DOHH2 (cell line): ENCODE data around the gene NRM.

Experiments used
- H3F3A ChIP-seq: fragments of 200-600 bp; sonication (generic), shearing (Covaris generic); 2 replicates; pipeline ENCODE4 v1.6.0; 2016; ENCODE audit warnings: antibody characterized with exemption, mild to moderate bottlenecking; ENCODE audit not compliant: control insufficient read depth, insufficient read depth
- H3K27ac ChIP-seq: fragments of 200-600 bp; sonication (generic); 2 replicates; pipeline ENCODE4 v1.5.1; 2014; ENCODE audit warnings: low read depth, mild to moderate bottlenecking, low read length, moderate library complexity
- H3K27me3 ChIP-seq: fragments of 200-600 bp; sonication (generic); 2 replicates; pipeline ENCODE4 v1.6.1; 2014; ENCODE audit warnings: mild to moderate bottlenecking, low read length, mixed read lengths; ENCODE audit not compliant: control insufficient read depth
- H3K36me3 ChIP-seq: fragments of 200-600 bp; sonication (generic); 2 replicates; pipeline ENCODE4 v1.6.1; 2014; ENCODE audit warnings: mild to moderate bottlenecking, low read length, moderate library complexity, mixed read lengths; ENCODE audit not compliant: control insufficient read depth
- H3K4me1 ChIP-seq: fragments of 200-600 bp; sonication (generic); 2 replicates; pipeline ENCODE4 v1.6.1; 2014; ENCODE audit warnings: mild to moderate bottlenecking, low read length, mixed read lengths; ENCODE audit not compliant: control insufficient read depth
- H3K4me2 ChIP-seq: fragments of 200-600 bp; sonication (generic); 2 replicates; pipeline ENCODE4 v1.6.0; 2014; ENCODE audit warnings: mild to moderate bottlenecking, low read length, moderate library complexity
- H3K4me3 ChIP-seq: fragments of 200-600 bp; sonication (generic); 2 replicates; pipeline ENCODE4 v1.5.1; 2014; ENCODE audit warnings: mild to moderate bottlenecking, low read length, mixed read lengths
- H3K79me2 ChIP-seq: fragments of 200-600 bp; sonication (generic); 2 replicates; pipeline ENCODE4 v1.6.1; 2014; ENCODE audit warnings: mild to moderate bottlenecking, low read length, mixed read lengths; ENCODE audit not compliant: control insufficient read depth
- H3K9me2 ChIP-seq: fragments of 200-600 bp; sonication (generic); replicated peaks from 2 replicates; pipeline ENCODE4 v1.6.1; 2014; ENCODE audit warnings: mild to moderate bottlenecking, low read length, mixed read lengths; ENCODE audit not compliant: control insufficient read depth
- H3K9me3 ChIP-seq: fragments of 200-600 bp; sonication (generic); 2 replicates; pipeline ENCODE4 v1.6.1; 2014; ENCODE audit warnings: antibody characterized with exemption, low read length, mixed read lengths; ENCODE audit not compliant: control insufficient read depth, insufficient read depth
- H4K20me1 ChIP-seq: fragments of 200-600 bp; sonication (generic); 2 replicates; pipeline ENCODE4 v1.6.0; 2014; ENCODE audit warnings: low read depth, mild to moderate bottlenecking, antibody characterized with exemption, low read length, moderate library complexity; ENCODE audit not compliant: control insufficient read depth, insufficient read depth
- CTCF ChIP-seq: fragments of 200-600 bp; sonication (generic); IDR thresholded peaks from one replicate; pipeline ENCODE4 v1.5.1; 2014; ENCODE audit warnings: antibody characterized with exemption, mild to moderate bottlenecking, low read depth, low read length; ENCODE audit not compliant: poor library complexity, severe bottlenecking
- EZH2phosphoT487 ChIP-seq: fragments of 200-600 bp; sonication (generic); IDR thresholded peaks from 2 replicates; pipeline ENCODE4 v1.6.1; 2017; ENCODE audit warnings: borderline replicate concordance, mild to moderate bottlenecking, antibody characterized with exemption, low read length, moderate library complexity, mixed read lengths

NRM gene

GRCh38 chr6:30721198-30722024, 30.6 kb upstream of the NRM start:
- H3K79me2 ChIP-seq = peaks cover 82% of the 10 kb centered on the region
- H3K9me3 ChIP-seq = no peaks in the 10 kb centered on the region
- H3K9me2 ChIP-seq = no peaks in the 10 kb centered on the region
- H3K27ac ChIP-seq = peak overlapping the region; percentile 100
- no peak for TF ChIP-seq EZH2phosphoT487
- peak; percentile 28 for TF ChIP-seq CTCF
- H3F3A ChIP-seq = peaks cover 70% of the 10 kb centered on the region
- peaks cover 53% of the 10 kb centered on the region for H3K4me1 ChIP-seq
- H3K27me3 ChIP-seq = no peaks in the 10 kb centered on the region
- peaks cover 16% of the 10 kb centered on the region for H4K20me1 ChIP-seq
- H3K36me3 ChIP-seq = peaks cover 75% of the 10 kb centered on the region
- H3K4me3 ChIP-seq = peak overlapping the region; percentile 88
- H3K4me2 ChIP-seq = peak overlapping the region; percentile 94

GRCh38 chr6:30720738-30721197, 30.0 kb upstream of the NRM start:
- Histone ChIP-seq H3K4me1 (peaks cover 57% of the 10 kb centered on the region), H3K4me2 (peak overlapping the region; percentile 76), H3K79me2 (peaks cover 86% of the 10 kb centered on the region), H3K27ac (peak overlapping the region; percentile 100), H3K9me3 (no peaks in the 10 kb centered on the region), H3K36me3 (peaks cover 76% of the 10 kb centered on the region), H3F3A (peaks cover 65% of the 10 kb centered on the region), H3K27me3 (no peaks in the 10 kb centered on the region), H3K9me2 (no peaks in the 10 kb centered on the region), H3K4me3 (peak overlapping the region; percentile 88), H4K20me1 (peaks cover 16% of the 10 kb centered on the region)
- TF ChIP-seq CTCF = no peak
- TF ChIP-seq EZH2phosphoT487 = no peak

DNA sequence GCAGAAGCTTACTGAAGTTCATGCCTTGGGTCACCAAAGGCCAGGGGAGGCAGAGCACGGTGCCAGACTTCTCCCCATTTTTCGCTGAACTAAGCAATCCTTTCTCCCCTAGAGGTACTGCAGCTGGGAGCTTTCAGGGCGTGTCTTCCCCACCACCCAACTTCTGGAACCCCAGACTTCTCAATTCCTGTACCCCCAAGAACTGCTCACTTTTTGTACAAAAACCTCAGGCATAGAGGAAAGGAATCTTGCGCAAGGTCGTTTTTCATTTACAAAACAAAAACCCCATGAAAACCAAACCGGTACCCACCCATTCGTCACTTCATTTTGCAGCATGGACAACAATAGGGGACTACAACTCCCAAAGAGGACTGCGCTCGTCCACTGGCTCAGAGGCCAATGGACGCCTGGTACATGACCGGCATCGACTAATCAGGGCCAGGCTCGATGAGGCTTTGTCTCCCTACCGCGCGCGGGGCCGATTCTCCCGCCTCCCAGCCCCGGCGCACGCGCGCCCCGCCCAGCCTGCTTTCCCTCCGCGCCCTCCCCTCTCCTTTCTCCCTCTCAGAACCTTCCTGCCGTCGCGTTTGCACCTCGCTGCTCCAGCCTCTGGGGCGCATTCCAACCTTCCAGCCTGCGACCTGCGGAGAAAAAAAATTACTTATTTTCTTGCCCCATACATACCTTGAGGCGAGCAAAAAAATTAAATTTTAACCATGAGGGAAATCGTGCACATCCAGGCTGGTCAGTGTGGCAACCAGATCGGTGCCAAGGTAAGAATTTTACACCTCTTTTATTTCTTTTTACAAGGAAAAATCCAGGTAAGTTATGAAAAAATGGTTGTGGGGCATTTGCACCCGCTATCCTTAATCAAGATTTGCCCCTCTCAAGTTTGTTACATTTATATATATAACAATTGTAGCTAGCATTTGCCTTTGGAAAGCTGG, 29.3 kb upstream of the NRM start, which contains the start of gene TUBB:
Gene TUBB (plus strand): TSS at position 562 of the 947 bp plus-strand sequence. CDS start 155 bp downstream, at position 717.
- Histone ChIP-seq H3K4me2 (peak within 1 kb of the TSS; percentile 97), H3K79me2 (peaks cover 90% of the 10 kb centered on the region), H3K4me1 (peaks cover 58% of the 10 kb centered on the region), H4K20me1 (peaks cover 16% of the 10 kb centered on the region), H3K4me3 (peak within 1 kb of the TSS; percentile 88), H3K27me3 (no peaks in the 10 kb centered on the region), H3K36me3 (peaks cover 76% of the 10 kb centered on the region), H3K9me3 (no peaks in the 10 kb centered on the region), H3K27ac (peak within 1 kb of the TSS; percentile 100), H3K9me2 (no peaks in the 10 kb centered on the region), H3F3A (peaks cover 58% of the 10 kb centered on the region)
- TF ChIP-seq CTCF (no peak), EZH2phosphoT487 (no peak)
